CD8-positive, alpha-beta memory T cell (primary cell): ENCODE data around the gene DDX28. TPM values are rescaled to one million over a fixed set of nuclear protein-coding genes. Genes with fewer than 3 reads are reported as not detected.
A peak's percentile ranks its signal among the peaks of the same experiment; 100 is the strongest.

Experiments used
- CTCF ChIA-PET: fragments of 350-600 bp; sonication (Branson Sonifier 250); formaldehyde crosslinking; loops from one replicate; lab custom pipeline; 2021; ENCODE audit warnings: antibody characterized with exemption; lab: Charles Lee
- POLR2A ChIA-PET: fragments of 350-600 bp; sonication (Branson Sonifier 250); formaldehyde crosslinking; loops from one replicate; lab custom pipeline; 2021; ENCODE audit warnings: antibody characterized with exemption; lab: Charles Lee
- DNase-seq, 5 donors: peaks; one replicate each; pipeline versions ENCODE4 v3.0.0 to v3.0.0-alpha.2; 2020 to 2022; ENCODE audit warnings: mixed read lengths in 1 of 5
- H3K27ac ChIP-seq: one replicate; pipeline ENCODE4 v1.7.0; 2013; ENCODE audit warnings: low read depth, mild to moderate bottlenecking, low read length, moderate library complexity
- H3K27me3 ChIP-seq: 2 replicates; pipeline ENCODE4 v1.7.0; 2013; ENCODE audit warnings: low read length, mild to moderate bottlenecking; ENCODE audit not compliant: insufficient read depth, poor library complexity, severe bottlenecking
- H3K36me3 ChIP-seq: 2 replicates; pipeline ENCODE4 v1.7.0; 2013; ENCODE audit warnings: mild to moderate bottlenecking, low read length, moderate library complexity; ENCODE audit not compliant: insufficient read depth
- H3K4me1 ChIP-seq: 2 replicates; pipeline ENCODE4 v1.7.0; 2013; ENCODE audit warnings: mild to moderate bottlenecking, low read length, moderate library complexity; ENCODE audit not compliant: insufficient read depth
- H3K4me3 ChIP-seq: 2 replicates; pipeline ENCODE4 v1.7.0; 2013; ENCODE audit warnings: mild to moderate bottlenecking, low read length
- H3K9me3 ChIP-seq: 2 replicates; pipeline ENCODE4 v1.7.0; 2013; ENCODE audit warnings: mild to moderate bottlenecking, low read length
- H3K27ac Mint-ChIP-seq, 8 donors: one replicate each; pipeline ENCODE4 v1.8.0; 2020 to 2021; ENCODE audit warnings: mixed read lengths in 8 of 8, mild to moderate bottlenecking in 6 of 8, inconsistent platforms in 3 of 8, moderate library complexity in 3 of 8
- H3K27me3 Mint-ChIP-seq, 2 donors: one replicate each; pipeline ENCODE4 v1.8.0; 2020 to 2021; ENCODE audit warnings: mixed read lengths in 2 of 2, mild to moderate bottlenecking in 1 of 2, moderate library complexity in 1 of 2
- H3K36me3 Mint-ChIP-seq, 3 donors: one replicate each; pipeline ENCODE4 v1.8.0; 2020 to 2021; ENCODE audit warnings: mixed read lengths in 3 of 3, inconsistent platforms in 1 of 3, mild to moderate bottlenecking in 1 of 3
- H3K4me1 Mint-ChIP-seq, 3 donors: one replicate each; pipeline ENCODE4 v1.8.0; 2020 to 2021; ENCODE audit warnings: mixed read lengths in 3 of 3, inconsistent platforms in 1 of 3, mild to moderate bottlenecking in 1 of 3
- H3K4me3 Mint-ChIP-seq, 7 donors: one replicate each; pipeline ENCODE4 v1.8.0; 2020 to 2021; ENCODE audit warnings: mixed read lengths in 7 of 7, mild to moderate bottlenecking in 6 of 7, moderate library complexity in 4 of 7, inconsistent platforms in 2 of 7
- H3K9me3 Mint-ChIP-seq, 5 donors: one replicate each; pipeline ENCODE4 v1.8.0; 2020 to 2022; ENCODE audit warnings: mixed read lengths in 5 of 5, mild to moderate bottlenecking in 3 of 5, moderate library complexity in 2 of 5, inconsistent platforms in 1 of 5
- polyA plus RNA-seq: library from polyadenylated mRNA; unstranded; fragments of 300-500 nt; fragmentation: Illumina TruSeq; gene quantifications from one replicate; pipeline ENCODE4 v1.2.3, GENCODE V29; 2021
- total RNA-seq, 2 experiments: library from RNA; stranded (reverse); gene quantifications; one replicate each; pipeline ENCODE4 v1.2.3, GENCODE V29; 2021

The DDX28 gene, protein sequence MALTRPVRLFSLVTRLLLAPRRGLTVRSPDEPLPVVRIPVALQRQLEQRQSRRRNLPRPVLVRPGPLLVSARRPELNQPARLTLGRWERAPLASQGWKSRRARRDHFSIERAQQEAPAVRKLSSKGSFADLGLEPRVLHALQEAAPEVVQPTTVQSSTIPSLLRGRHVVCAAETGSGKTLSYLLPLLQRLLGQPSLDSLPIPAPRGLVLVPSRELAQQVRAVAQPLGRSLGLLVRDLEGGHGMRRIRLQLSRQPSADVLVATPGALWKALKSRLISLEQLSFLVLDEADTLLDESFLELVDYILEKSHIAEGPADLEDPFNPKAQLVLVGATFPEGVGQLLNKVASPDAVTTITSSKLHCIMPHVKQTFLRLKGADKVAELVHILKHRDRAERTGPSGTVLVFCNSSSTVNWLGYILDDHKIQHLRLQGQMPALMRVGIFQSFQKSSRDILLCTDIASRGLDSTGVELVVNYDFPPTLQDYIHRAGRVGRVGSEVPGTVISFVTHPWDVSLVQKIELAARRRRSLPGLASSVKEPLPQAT
- total RNA-seq: 10 to 100 TPM; 28.3 to 29.2 TPM
- 31.5 TPM for polyA plus RNA-seq

DNA sequence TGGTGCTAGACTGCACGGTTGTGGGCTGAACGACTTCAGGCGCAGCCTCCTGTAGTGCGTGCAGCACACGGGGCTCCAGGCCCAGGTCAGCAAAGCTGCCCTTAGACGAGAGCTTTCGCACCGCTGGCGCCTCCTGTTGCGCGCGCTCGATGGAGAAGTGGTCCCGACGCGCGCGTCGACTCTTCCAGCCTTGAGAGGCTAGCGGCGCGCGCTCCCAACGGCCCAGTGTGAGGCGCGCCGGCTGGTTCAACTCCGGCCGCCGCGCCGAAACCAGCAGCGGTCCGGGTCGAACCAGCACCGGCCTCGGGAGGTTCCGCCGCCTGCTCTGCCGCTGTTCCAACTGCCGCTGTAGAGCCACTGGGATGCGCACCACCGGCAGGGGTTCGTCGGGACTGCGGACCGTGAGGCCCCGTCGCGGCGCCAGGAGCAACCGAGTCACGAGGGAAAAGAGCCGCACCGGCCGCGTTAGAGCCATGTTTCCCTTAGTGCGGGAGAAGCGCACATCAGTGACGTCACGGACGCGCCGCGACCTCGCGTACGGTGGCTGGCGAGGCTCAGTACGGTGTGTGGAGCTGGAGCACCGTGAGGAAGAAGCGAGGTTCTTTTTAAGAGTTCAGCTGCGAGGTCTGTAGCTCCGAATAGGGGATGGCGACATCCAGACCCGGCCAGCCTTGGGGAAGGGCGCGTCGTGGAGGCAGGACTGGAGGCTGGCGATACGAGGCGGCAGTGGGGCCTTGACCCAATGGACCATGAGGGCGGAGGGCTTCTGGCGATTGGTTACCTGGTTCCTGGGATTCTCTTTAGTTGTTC is at the start of gene DDX28, which contains the start of gene DUS2:
Gene DDX28 (minus strand): TSS at position 505 of the 810 bp plus-strand sequence. CDS start 30 bp downstream, at position 475.
Gene DUS2 (plus strand): TSS at position 557 of the 810 bp plus-strand sequence. CDS start 14,740 bp downstream, outside the sequence.
- peaks cover 24 to 43% (median 34%) of the 10 kb centered on the region in 3 donors for H3K4me1 Mint-ChIP-seq
- peak within 1 kb of the TSS; percentile 94 to 100 (median 99) for H3K4me3 Mint-ChIP-seq
- Histone ChIP-seq H3K4me1 (peaks cover 28% of the 10 kb centered on the region), H3K9me3 (no peaks in the 10 kb centered on the region), H3K27me3 (no peaks in the 10 kb centered on the region), H3K36me3 (no peaks in the 10 kb centered on the region), H3K4me3 (peak within 1 kb of the TSS; percentile 97), H3K27ac (peak within 1 kb of the TSS; percentile 92)
- no peaks in the 10 kb centered on the region for H3K9me3 Mint-ChIP-seq
- peak within 1 kb of the TSS; percentile 85 to 100 (median 97) for H3K27ac Mint-ChIP-seq
- H3K36me3 Mint-ChIP-seq: peaks cover 3 to 45% (median 10%) of the 10 kb centered on the region in 3 donors
- ChIA-PET CTCF (interaction anchor here (0.5 to 3.1 kb wide), 14 partner anchors 12 to 206 kb away, joined by 3 to 15 read pairs (median 5); partner anchors contain the start of gene DPEP2), POLR2A (interaction anchor here (0.6 to 2.3 kb wide), 7 partner anchors 17 to 107 kb away, joined by 3 to 12 read pairs (median 3); partner anchors contain the start of genes DPEP2 and NFATC3)
- H3K27me3 Mint-ChIP-seq: peaks cover 0 to 3% of the 10 kb centered on the region in 2 donors
- peak; percentile 86 to 95 (median 89) for DNase-seq

DNA sequence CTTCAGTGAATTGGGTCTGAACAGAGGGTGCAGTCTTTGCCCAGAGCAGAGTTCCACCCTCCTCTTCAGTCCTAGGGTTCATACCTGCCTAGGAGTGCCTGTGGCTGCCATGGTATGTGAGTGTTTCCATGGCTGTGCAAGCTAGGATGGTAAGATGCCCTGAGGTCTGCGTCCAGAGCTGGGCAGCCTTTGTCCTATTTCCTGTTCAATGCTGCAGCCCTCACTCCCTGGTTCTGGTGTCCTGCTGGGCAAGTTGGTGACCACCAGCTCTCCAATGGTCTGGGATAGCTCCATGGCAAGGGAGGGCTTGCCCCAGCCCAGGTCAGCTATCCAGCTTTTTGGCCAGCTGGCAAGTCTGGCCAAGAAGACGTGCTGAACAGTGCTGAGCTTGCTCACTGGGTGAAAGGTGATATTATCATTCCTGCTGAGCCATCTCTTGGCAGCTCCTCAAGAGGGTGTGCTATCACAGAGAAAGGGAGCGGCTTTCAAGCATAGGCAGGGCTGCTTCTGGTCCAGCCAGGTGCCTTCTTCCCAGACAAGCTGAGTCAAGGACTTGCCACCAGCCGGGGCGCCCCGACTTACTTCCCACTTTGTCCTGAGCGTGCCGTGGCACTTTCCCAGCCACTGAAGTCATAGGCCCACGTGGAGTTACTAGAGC is 49.1 kb upstream of the DDX28 start:
- CTCF ChIA-PET: interaction anchor here (0.7 to 9.3 kb wide), 6 partner anchors 13 to 257 kb away, joined by 3 to 111 read pairs (median 8); partner anchors contain the start of gene NFATC3
- peak overlapping the region in 4 of 8 donors; percentile 7 to 92 (median 70) for H3K27ac Mint-ChIP-seq
- POLR2A ChIA-PET: interaction anchor here (0.5 to 3.3 kb wide), 4 partner anchors 8 to 64 kb away, joined by 3 to 18 read pairs (median 7); partner anchors contain the start of gene NFATC3
- H3K9me3 Mint-ChIP-seq: no peaks in the 10 kb centered on the region
- H3K9me3 ChIP-seq: no peaks in the 10 kb centered on the region
- H3K36me3 ChIP-seq: no peaks in the 10 kb centered on the region
- peak overlapping the region in 3 of 7 donors; percentile 35 to 85 (median 62) for H3K4me3 Mint-ChIP-seq
- H3K27ac ChIP-seq: no peak overlapping the region
- H3K4me3 ChIP-seq: peak overlapping the region; percentile 7
- H3K4me1 Mint-ChIP-seq: peaks cover 83 to 89% (median 87%) of the 10 kb centered on the region in 3 donors
- H3K4me1 ChIP-seq: peaks cover 76% of the 10 kb centered on the region
- no peak for DNase-seq
- H3K36me3 Mint-ChIP-seq: peaks cover 3 to 29% (median 4%) of the 10 kb centered on the region in 3 donors
- no peaks in the 10 kb centered on the region for H3K27me3 Mint-ChIP-seq
- no peaks in the 10 kb centered on the region for H3K27me3 ChIP-seq

DNA sequence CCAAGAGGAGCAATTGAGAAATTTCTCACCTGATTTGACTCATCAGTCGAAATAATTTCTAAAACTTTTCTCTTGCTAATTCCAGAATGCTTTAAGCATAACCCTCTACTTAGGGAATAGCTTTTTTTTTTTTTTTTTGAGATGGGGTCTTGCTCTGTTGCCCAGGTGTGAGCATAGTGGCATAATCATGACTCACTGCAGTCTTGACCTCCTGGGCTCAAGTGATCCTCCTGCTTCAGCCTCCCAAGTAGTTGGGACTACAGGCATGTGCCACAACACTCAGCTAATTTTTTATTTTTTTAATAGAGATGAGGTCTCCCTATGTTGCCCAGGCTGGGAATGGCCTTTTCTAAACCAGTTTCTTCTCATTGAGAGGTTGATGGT is 48.5 kb upstream of the DDX28 start:
- Histone ChIP-seq H3K4me1 (peaks cover 78% of the 10 kb centered on the region), H3K36me3 (no peaks in the 10 kb centered on the region), H3K4me3 (no peak overlapping the region), H3K27ac (no peak overlapping the region), H3K27me3 (no peaks in the 10 kb centered on the region), H3K9me3 (no peaks in the 10 kb centered on the region)
- Mint-ChIP-seq H3K36me3 (peaks cover 3 to 27% (median 4%) of the 10 kb centered on the region in 3 donors), H3K27ac (peak overlapping the region; percentile 79 to 98 (median 90)), H3K27me3 (no peaks in the 10 kb centered on the region), H3K4me3 (peak overlapping the region; percentile 14 to 85 (median 69)), H3K4me1 (peaks cover 81 to 89% (median 87%) of the 10 kb centered on the region in 3 donors), H3K9me3 (no peaks in the 10 kb centered on the region)
- ChIA-PET POLR2A (interaction anchor here (0.5 to 3.3 kb wide), 6 partner anchors 8 to 1177 kb away, joined by 3 to 18 read pairs (median 5); partner anchors contain the start of gene NFATC3), CTCF (interaction anchor here (0.7 to 9.3 kb wide), 9 partner anchors 13 to 257 kb away, joined by 3 to 111 read pairs (median 5); partner anchors contain the start of gene NFATC3)
- no peak for DNase-seq

DNA sequence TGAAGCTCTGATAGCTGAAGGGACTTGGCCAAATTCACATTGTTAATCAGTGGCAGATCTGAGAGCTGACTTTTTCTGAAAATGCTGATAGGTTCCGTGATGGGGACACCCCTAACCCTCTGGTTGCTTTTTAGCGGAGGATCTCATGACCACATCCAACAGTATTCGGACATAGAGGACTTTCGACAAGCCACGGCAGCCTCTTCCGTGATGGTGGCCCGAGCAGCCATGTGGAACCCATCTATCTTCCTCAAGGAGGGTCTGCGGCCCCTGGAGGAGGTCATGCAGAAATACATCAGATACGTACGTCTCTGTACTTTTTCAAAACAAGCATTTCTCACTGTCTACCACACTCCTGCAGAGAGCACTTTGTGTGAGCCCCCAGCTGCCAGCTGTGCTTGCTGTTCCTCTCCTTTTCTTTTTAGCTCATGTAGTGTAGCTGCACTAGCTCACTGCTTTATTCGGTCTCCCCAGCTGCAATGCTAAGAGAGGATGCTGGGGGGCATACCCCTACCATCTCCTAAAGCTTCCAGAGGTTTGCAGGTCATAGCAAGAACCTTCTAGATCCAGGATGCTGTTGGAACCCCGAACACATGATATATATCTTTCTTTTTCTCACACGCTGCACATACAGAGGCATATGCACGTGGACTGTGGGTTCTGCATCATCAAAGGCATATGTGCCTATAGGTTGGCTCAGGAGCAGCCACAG is 47.9 kb upstream of the DDX28 start:
- no peak for DNase-seq

DNA sequence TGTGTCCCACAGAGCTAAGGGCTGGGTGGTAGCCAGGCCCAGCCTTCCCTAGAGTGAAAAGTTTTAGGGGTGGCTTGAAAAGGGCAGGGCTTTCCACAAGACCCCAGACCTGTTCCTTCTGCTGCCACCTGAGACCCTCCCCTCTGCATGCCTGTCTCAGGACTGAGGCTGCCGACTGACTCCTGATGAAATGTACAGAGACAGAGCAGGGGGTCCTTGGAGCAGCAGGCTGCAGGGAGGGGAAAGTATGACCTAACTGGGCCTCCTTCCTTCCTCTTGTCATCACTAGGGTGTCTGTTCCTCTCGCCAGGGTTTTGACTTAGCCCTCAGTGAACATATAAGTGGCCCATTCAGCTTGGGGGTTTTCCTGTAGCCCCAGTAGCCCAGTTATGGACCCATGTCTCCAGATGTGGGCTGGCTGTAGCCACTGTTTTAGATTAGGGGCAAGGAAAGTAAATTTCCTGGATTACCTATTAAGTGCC is 47.3 kb upstream of the DDX28 start:
- H3K27ac Mint-ChIP-seq: peak overlapping the region; percentile 85 to 98 (median 91)
- H3K9me3 Mint-ChIP-seq: no peaks in the 10 kb centered on the region
- peak overlapping the region in 6 of 7 donors; percentile 24 to 77 (median 65) for H3K4me3 Mint-ChIP-seq

More for the DNA sequence above, 47.9 kb upstream of the DDX28 start:
- H3K9me3 Mint-ChIP-seq: no peaks in the 10 kb centered on the region
- ChIA-PET POLR2A (interaction anchor here (0.6 to 3.3 kb wide), 5 partner anchors 9 to 1177 kb away, joined by 3 to 18 read pairs (median 4); partner anchors contain the start of gene NFATC3), CTCF (interaction anchor here (0.9 to 9.9 kb wide), 10 partner anchors 6 to 189 kb away, joined by 3 to 111 read pairs (median 6); partner anchors contain the start of gene NFATC3)
- no peaks in the 10 kb centered on the region for H3K27me3 ChIP-seq
- no peaks in the 10 kb centered on the region for H3K36me3 ChIP-seq
- H3K27me3 Mint-ChIP-seq: no peaks in the 10 kb centered on the region
- H3K36me3 Mint-ChIP-seq: peaks cover 3 to 27% (median 4%) of the 10 kb centered on the region in 3 donors
- peaks cover 81 to 89% (median 87%) of the 10 kb centered on the region in 3 donors for H3K4me1 Mint-ChIP-seq
- H3K4me3 Mint-ChIP-seq: peak overlapping the region; percentile 14 to 85 (median 69)
- H3K4me3 ChIP-seq: no peak overlapping the region
- H3K27ac Mint-ChIP-seq: peak overlapping the region; percentile 85 to 98 (median 91)
- no peak overlapping the region for H3K27ac ChIP-seq
- no peaks in the 10 kb centered on the region for H3K9me3 ChIP-seq
- peaks cover 79% of the 10 kb centered on the region for H3K4me1 ChIP-seq

More for the DNA sequence above, 47.3 kb upstream of the DDX28 start:
- Histone ChIP-seq H3K27me3 (no peaks in the 10 kb centered on the region), H3K4me3 (peak overlapping the region; percentile 6), H3K36me3 (no peaks in the 10 kb centered on the region), H3K27ac (no peak overlapping the region), H3K4me1 (peaks cover 79% of the 10 kb centered on the region), H3K9me3 (no peaks in the 10 kb centered on the region)
- Mint-ChIP-seq H3K36me3 (peaks cover 3 to 25% (median 4%) of the 10 kb centered on the region in 3 donors), H3K4me1 (peaks cover 81 to 89% (median 87%) of the 10 kb centered on the region in 3 donors), H3K27me3 (no peaks in the 10 kb centered on the region)
- no peak for DNase-seq
- POLR2A ChIA-PET: interaction anchor here (2.0 to 3.3 kb wide), 2 partner anchors 9 to 15 kb away, joined by 13 to 18 read pairs; partner anchors contain the start of gene NFATC3
- CTCF ChIA-PET: interaction anchor here (1.1 to 9.9 kb wide), 8 partner anchors 7 to 167 kb away, joined by 3 to 111 read pairs (median 8); partner anchors contain the start of gene NFATC3
